Peyer's patch (tissue), 4 donors: ENCODE data around the gene C12orf57. TPM values are rescaled to one million over a fixed set of nuclear protein-coding genes. Genes with fewer than 3 reads are reported as not detected.

Source experiments
- DNase-seq, 3 donors: peaks; one replicate each; pipeline ENCODE4 v3.0.0-alpha.2; 2017 to 2019
- H3K27ac ChIP-seq, 4 donors: fragments of 200-600 bp; sonication (generic); one replicate each; pipeline ENCODE4 v1.5.1; 2016 to 2019
- H3K27me3 ChIP-seq, 2 donors: fragments of 200-600 bp; sonication (generic); one replicate each; pipeline ENCODE4 v1.5.1; 2019
- H3K36me3 ChIP-seq, 3 donors: fragments of 200-600 bp; sonication (generic); one replicate each; pipeline ENCODE4 v1.5.1; 2016 to 2019
- H3K4me1 ChIP-seq, 4 donors: fragments of 200-600 bp; sonication (generic); one replicate each; pipeline ENCODE4 v1.5.1; 2016 to 2019
- H3K4me3 ChIP-seq, 4 donors: fragments of 200-600 bp; sonication (generic); 1 replicate in 3 of 4; 2 replicates in 1 of 4; pipeline ENCODE4 v1.5.1; 2016 to 2019; ENCODE audit warnings: mild to moderate bottlenecking in 1 of 4
- H3K9me3 ChIP-seq, 4 donors: fragments of 200-600 bp; sonication (generic); one replicate each; pipeline ENCODE4 v1.5.1; 2016 to 2019; ENCODE audit warnings: mild to moderate bottlenecking in 1 of 4
- POLR2A ChIP-seq, 2 donors: fragments of 450-650 bp; IDR thresholded peaks; one replicate each; pipeline ENCODE4 v1.5.1; 2017; ENCODE audit warnings: antibody characterized with exemption in 2 of 2, mild to moderate bottlenecking in 2 of 2, moderate library complexity in 2 of 2
- total RNA-seq, 4 donors: library from RNA; depleted of rRNA; stranded (reverse); fragments of >200 nt; gene quantifications; one replicate each; pipeline ENCODE4 v1.1.0, GENCODE V29; 2016
- TF ChIP-seq, protein P1 (sequence below), 6 experiments: fragments of 450-650 bp in 4 of 6; fragments of 200-600 bp in 2 of 6; sonication (generic) in 1 of 6; IDR thresholded peaks; one replicate each; pipeline ENCODE4 v1.5.1; 2017 to 2019; ENCODE audit warnings: antibody characterized with exemption in 6 of 6, mild to moderate bottlenecking in 3 of 6, moderate library complexity in 1 of 6

C12orf57 gene
- total RNA-seq, 4 donors from 2014 or later, result 146 to 339 (median 156) TPM

DNA sequence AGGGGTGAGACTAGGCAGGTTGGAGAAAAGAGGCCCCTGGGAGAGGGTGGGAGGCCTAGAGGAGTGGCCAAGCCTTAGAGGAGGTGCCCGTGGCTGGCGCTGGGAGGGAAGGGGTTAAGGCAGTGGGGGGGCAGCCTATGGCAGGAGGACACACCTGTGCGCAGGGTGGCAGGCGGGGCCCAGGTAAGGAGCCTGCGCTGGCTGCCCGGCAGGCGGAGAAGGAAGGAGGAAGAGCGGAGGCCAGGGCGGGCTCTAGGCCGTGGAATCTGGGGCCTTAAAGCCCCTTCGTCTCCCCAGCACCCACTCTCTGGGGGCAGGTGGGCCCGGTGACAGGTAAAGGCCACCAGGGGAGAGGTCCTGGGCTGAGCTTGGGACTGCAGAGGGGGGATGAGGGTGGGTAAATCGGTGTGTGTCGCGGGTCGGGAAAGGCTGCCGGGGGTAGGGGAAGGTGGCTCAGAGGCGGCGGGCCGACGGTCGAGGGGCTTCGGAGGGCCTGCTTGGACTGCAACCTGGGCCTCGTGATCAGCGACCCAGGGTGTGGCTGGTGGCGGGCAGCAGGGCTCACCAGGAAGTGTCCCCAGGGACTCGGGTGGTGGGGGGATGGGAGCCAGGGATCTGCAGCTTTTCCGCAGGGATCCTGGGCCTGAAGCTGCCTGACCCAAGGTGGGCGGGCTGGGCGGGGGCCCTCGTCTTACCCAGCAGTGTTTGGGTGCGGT lies 19.4 kb downstream of the C12orf57 start:
- no peaks in the 10 kb centered on the region for H3K27me3 ChIP-seq
- peak overlapping the region; percentile 89 to 100 (median 95) for H3K27ac ChIP-seq
- peak in 2 of 3 donors; percentile 90 to 95 for DNase-seq
- H3K36me3 ChIP-seq, result peaks cover 0 to 34% (median 0%) of the 10 kb centered on the region in 3 donors
- H3K4me3 ChIP-seq, result peak overlapping the region in 3 of 4 donors; percentile 49 to 83 (median 62)
- no peaks in the 10 kb centered on the region for H3K9me3 ChIP-seq
- peaks cover 9 to 57% (median 42%) of the 10 kb centered on the region in 4 donors for H3K4me1 ChIP-seq
- TF ChIP-seq, protein P1, sequence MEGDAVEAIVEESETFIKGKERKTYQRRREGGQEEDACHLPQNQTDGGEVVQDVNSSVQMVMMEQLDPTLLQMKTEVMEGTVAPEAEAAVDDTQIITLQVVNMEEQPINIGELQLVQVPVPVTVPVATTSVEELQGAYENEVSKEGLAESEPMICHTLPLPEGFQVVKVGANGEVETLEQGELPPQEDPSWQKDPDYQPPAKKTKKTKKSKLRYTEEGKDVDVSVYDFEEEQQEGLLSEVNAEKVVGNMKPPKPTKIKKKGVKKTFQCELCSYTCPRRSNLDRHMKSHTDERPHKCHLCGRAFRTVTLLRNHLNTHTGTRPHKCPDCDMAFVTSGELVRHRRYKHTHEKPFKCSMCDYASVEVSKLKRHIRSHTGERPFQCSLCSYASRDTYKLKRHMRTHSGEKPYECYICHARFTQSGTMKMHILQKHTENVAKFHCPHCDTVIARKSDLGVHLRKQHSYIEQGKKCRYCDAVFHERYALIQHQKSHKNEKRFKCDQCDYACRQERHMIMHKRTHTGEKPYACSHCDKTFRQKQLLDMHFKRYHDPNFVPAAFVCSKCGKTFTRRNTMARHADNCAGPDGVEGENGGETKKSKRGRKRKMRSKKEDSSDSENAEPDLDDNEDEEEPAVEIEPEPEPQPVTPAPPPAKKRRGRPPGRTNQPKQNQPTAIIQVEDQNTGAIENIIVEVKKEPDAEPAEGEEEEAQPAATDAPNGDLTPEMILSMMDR (IDR thresholded peaks at IDR 0.05), result peak in 3 of 6 experiments; percentile 54 to 58 (median 56)
- peak; percentile 98 for TF ChIP-seq POLR2A (IDR thresholded peaks at IDR 0.05)

- H3K4me1 ChIP-seq, result peaks cover 9 to 65% (median 35%) of the 10 kb centered on the region in 4 donors
- DNase-seq, result peak in 1 of 3 donors; percentile 65
- H3K27me3 ChIP-seq, result no peaks in the 10 kb centered on the region
These were observed 20.1 kb downstream of the C12orf57 start for GRCh38 chr12:6963791-6964413.

GRCh38 chr12:6964605-6965025 lies 20.8 kb downstream of the C12orf57 start:
- peaks cover 9 to 70% (median 37%) of the 10 kb centered on the region in 4 donors for H3K4me1 ChIP-seq
- H3K9me3 ChIP-seq, result no peaks in the 10 kb centered on the region
- no peak for DNase-seq
- H3K27ac ChIP-seq, result peak overlapping the region; percentile 67 to 100 (median 95)
- H3K36me3 ChIP-seq, result peaks cover 0 to 40% (median 0%) of the 10 kb centered on the region in 3 donors
- H3K27me3 ChIP-seq, result no peaks in the 10 kb centered on the region
- TF ChIP-seq, protein P1 (IDR thresholded peaks at IDR 0.05), result no peak
- TF ChIP-seq POLR2A (IDR thresholded peaks at IDR 0.05), result no peak
- H3K4me3 ChIP-seq, result peak overlapping the region in 2 of 4 donors; percentile 62 to 83

More at GRCh38 chr12:6963791-6964413, 20.1 kb downstream of the C12orf57 start:
- Histone ChIP-seq H3K9me3 (no peaks in the 10 kb centered on the region), H3K36me3 (peaks cover 0 to 40% (median 0%) of the 10 kb centered on the region in 3 donors), H3K27ac (peak overlapping the region; percentile 67 to 100 (median 95)), H3K4me3 (peak overlapping the region in 3 of 4 donors; percentile 49 to 83 (median 62))
- no peak for TF ChIP-seq POLR2A (IDR thresholded peaks at IDR 0.05)
- TF ChIP-seq, protein P1 (IDR thresholded peaks at IDR 0.05), result no peak

- H3K9me3 ChIP-seq, result no peaks in the 10 kb centered on the region
- peaks cover 9 to 69% (median 35%) of the 10 kb centered on the region in 4 donors for H3K4me1 ChIP-seq
- DNase-seq, result peak; percentile 82 to 95 (median 92)
- no peaks in the 10 kb centered on the region for H3K27me3 ChIP-seq
- TF ChIP-seq POLR2A (IDR thresholded peaks at IDR 0.05), result peak; percentile 41 to 76
- TF ChIP-seq, protein P1 (IDR thresholded peaks at IDR 0.05), result peak; percentile 92 to 98 (median 96)
- peak overlapping the region in 2 of 4 donors; percentile 62 to 83 for H3K4me3 ChIP-seq
- H3K27ac ChIP-seq, result peak overlapping the region; percentile 67 to 100 (median 95)
- H3K36me3 ChIP-seq, result peaks cover 0 to 40% (median 0%) of the 10 kb centered on the region in 3 donors
These were observed 21.3 kb downstream of the C12orf57 start for GRCh38 chr12:6965026-6965661.

GRCh38 chr12:6965714-6966113 lies 21.9 kb downstream of the C12orf57 start:
- peak in 1 of 2 donors; percentile 3 for TF ChIP-seq POLR2A (IDR thresholded peaks at IDR 0.05)
- TF ChIP-seq, protein P1 (IDR thresholded peaks at IDR 0.05), result no peak
- peak overlapping the region; percentile 61 to 100 (median 82) for H3K27ac ChIP-seq
- no peak overlapping the region for H3K4me3 ChIP-seq
- peaks cover 6 to 64% (median 29%) of the 10 kb centered on the region in 4 donors for H3K4me1 ChIP-seq
- H3K27me3 ChIP-seq, result no peaks in the 10 kb centered on the region
- peaks cover 0 to 40% (median 0%) of the 10 kb centered on the region in 3 donors for H3K36me3 ChIP-seq
- DNase-seq, result peak in 1 of 3 donors; percentile 34
- H3K9me3 ChIP-seq, result no peaks in the 10 kb centered on the region
